ENCODE data around the gene MCM5.

DNA sequence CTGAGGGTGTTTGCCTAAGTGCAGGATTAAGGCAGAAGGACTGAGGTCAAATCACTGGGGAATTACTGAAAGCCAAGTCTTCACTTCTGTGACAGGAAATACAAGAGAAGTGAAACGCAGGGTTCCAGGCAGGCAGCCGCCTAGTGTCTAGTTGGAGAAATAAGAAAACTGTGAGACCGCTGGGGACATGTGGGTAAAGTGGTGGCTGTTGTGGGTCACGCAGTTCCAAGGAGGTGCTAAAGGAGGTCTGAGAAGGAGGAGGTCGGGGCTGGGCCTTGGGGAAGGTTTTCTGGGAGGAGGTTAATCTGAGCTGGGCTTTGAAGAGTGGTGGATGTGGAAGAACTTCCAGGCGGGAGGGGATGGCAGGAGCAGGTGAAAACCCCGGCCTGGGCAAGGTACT, 11.2 kb downstream of the MCM5 start:
- no peak for TF ChIP-seq POLR2A (IDR thresholded peaks at IDR 0.05)
- TF ChIP-seq, protein P1, sequence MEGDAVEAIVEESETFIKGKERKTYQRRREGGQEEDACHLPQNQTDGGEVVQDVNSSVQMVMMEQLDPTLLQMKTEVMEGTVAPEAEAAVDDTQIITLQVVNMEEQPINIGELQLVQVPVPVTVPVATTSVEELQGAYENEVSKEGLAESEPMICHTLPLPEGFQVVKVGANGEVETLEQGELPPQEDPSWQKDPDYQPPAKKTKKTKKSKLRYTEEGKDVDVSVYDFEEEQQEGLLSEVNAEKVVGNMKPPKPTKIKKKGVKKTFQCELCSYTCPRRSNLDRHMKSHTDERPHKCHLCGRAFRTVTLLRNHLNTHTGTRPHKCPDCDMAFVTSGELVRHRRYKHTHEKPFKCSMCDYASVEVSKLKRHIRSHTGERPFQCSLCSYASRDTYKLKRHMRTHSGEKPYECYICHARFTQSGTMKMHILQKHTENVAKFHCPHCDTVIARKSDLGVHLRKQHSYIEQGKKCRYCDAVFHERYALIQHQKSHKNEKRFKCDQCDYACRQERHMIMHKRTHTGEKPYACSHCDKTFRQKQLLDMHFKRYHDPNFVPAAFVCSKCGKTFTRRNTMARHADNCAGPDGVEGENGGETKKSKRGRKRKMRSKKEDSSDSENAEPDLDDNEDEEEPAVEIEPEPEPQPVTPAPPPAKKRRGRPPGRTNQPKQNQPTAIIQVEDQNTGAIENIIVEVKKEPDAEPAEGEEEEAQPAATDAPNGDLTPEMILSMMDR (IDR thresholded peaks at IDR 0.05), result no peak
